Fibroblast of skin of left quadriceps (primary cell): Measurements from ENCODE around the gene UBASH3A.

Experiments used
- DNase-seq, 2 experiments: peaks; one replicate each; pipeline ENCODE4 v3.0.0-alpha.2; 2013; ENCODE audit warnings: low read depth in 2 of 2

UBASH3A gene

GRCh38 chr21:42403611-42404231 lies at the start of gene UBASH3A:
Gene UBASH3A (plus strand): TSS chr21:42403902. CDS start chr21:42403946, 44 bp downstream.
- no peak for DNase-seq

- no peak for DNase-seq
Observed at GRCh38 chr21:42356046-42356445, 47.7 kb upstream of the UBASH3A start.

GRCh38 chr21:42356650-42357049 lies 47.1 kb upstream of the UBASH3A start:
- DNase-seq = no peak

- no peak for DNase-seq
Observed at GRCh38 chr21:42357307-42357706, 46.4 kb upstream of the UBASH3A start.

GRCh38 chr21:42358261-42358660 lies 45.4 kb upstream of the UBASH3A start:
- no peak for DNase-seq

- no peak for DNase-seq
Observed at GRCh38 chr21:42358937-42359336, 44.8 kb upstream of the UBASH3A start.

GRCh38 chr21:42360317-42360716 lies 43.4 kb upstream of the UBASH3A start:
- DNase-seq = no peak

- no peak for DNase-seq
Observed at GRCh38 chr21:42361286-42361685, 42.4 kb upstream of the UBASH3A start.

- no peak for DNase-seq
Observed at GRCh38 chr21:42362198-42362597, 41.5 kb upstream of the UBASH3A start.

GRCh38 chr21:42362700-42363099 lies 41.0 kb upstream of the UBASH3A start:
- no peak for DNase-seq

GRCh38 chr21:42363312-42363711 lies 40.4 kb upstream of the UBASH3A start:
- DNase-seq = no peak

- no peak for DNase-seq
Observed at GRCh38 chr21:42364304-42364865, 39.3 kb upstream of the UBASH3A start.

GRCh38 chr21:42365770-42366169 lies 37.9 kb upstream of the UBASH3A start:
- no peak for DNase-seq

- DNase-seq = no peak
Observed at GRCh38 chr21:42366292-42367010, 37.3 kb upstream of the UBASH3A start, which contains the start of gene TFF1. Gene TFF1 (minus strand): TSS chr21:42366535. CDS start chr21:42366495, 40 bp downstream.

- DNase-seq = no peak
Observed at GRCh38 chr21:42367367-42368165, 36.1 kb upstream of the UBASH3A start.

GRCh38 chr21:42369821-42370220 lies 33.9 kb upstream of the UBASH3A start:
- DNase-seq = no peak

- DNase-seq = no peak
Observed at GRCh38 chr21:42370894-42371654, 32.6 kb upstream of the UBASH3A start.

- DNase-seq = no peak
Observed at GRCh38 chr21:42373196-42373907, 30.4 kb upstream of the UBASH3A start.

GRCh38 chr21:42373908-42374455 lies 29.7 kb upstream of the UBASH3A start:
- no peak for DNase-seq

GRCh38 chr21:42374457-42374856 lies 29.2 kb upstream of the UBASH3A start:
- no peak for DNase-seq
